Measurements from ENCODE around the gene AKAP8L. TPM values are rescaled to one million over a fixed set of nuclear protein-coding genes. Genes with fewer than 3 reads are reported as not detected.
A peak's percentile ranks its signal among the peaks of the same experiment; 100 is the strongest.

AKAP8L gene
- total and polyA plus RNA-seq, 11 donors: 43.3 to 72.2 (median 60.1) TPM

- peaks cover 0 to under 1% (median 0%) of the 10 kb centered on the region in 9 donors for H3K27me3 ChIP-seq
- no peaks in the 10 kb centered on the region for H3K9me3 ChIP-seq
- WGBS, 4 donors: 3 to 6% (median 3%) methylated on average over 16 to 43 of the region's 43 CpGs
- peaks cover 3 to 52% (median 22%) of the 10 kb centered on the region in 12 donors for H3K4me1 ChIP-seq
- peak overlapping the region; percentile 65 to 95 (median 74) for H3K4me3 ChIP-seq
- peak overlapping the region; percentile 67 to 94 (median 86) for H3K27ac ChIP-seq
- TF ChIP-seq, protein P1, sequence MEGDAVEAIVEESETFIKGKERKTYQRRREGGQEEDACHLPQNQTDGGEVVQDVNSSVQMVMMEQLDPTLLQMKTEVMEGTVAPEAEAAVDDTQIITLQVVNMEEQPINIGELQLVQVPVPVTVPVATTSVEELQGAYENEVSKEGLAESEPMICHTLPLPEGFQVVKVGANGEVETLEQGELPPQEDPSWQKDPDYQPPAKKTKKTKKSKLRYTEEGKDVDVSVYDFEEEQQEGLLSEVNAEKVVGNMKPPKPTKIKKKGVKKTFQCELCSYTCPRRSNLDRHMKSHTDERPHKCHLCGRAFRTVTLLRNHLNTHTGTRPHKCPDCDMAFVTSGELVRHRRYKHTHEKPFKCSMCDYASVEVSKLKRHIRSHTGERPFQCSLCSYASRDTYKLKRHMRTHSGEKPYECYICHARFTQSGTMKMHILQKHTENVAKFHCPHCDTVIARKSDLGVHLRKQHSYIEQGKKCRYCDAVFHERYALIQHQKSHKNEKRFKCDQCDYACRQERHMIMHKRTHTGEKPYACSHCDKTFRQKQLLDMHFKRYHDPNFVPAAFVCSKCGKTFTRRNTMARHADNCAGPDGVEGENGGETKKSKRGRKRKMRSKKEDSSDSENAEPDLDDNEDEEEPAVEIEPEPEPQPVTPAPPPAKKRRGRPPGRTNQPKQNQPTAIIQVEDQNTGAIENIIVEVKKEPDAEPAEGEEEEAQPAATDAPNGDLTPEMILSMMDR (IDR thresholded peaks at IDR 0.05): no peak
- DNase-seq (peak in 1 of 5 donors; percentile 68), ATAC-seq (no peak)
- intact Hi-C loops (cut with DNase I): loop anchor here in 1 of 10 donors (5.0 kb wide), 1 partner anchor 72 kb away; the partner anchor contains the start of gene AKAP8
- H3K36me3 ChIP-seq: peaks cover 0 to 8% (median 0%) of the 10 kb centered on the region in 9 donors
Measured at GRCh38 chr19:15448778-15449619, 30.2 kb upstream of the AKAP8L start.

GRCh38 chr19:15448044-15448777 lies 29.4 kb upstream of the AKAP8L start:
- DNase-seq (peak in 1 of 5 donors; percentile 59), ATAC-seq (no peak)
- intact Hi-C loops (cut with DNase I): loop anchor here in 1 of 10 donors (5.0 kb wide), 1 partner anchor 71 kb away; the partner anchor contains the start of gene AKAP8
- no peaks in the 10 kb centered on the region for H3K9me3 ChIP-seq
- peaks cover 3 to 54% (median 21%) of the 10 kb centered on the region in 12 donors for H3K4me1 ChIP-seq
- peak overlapping the region in 6 of 12 donors; percentile 82 to 92 (median 88) for H3K27ac ChIP-seq
- peaks cover 0 to 7% (median 0%) of the 10 kb centered on the region in 9 donors for H3K36me3 ChIP-seq
- TF ChIP-seq, protein P1 (IDR thresholded peaks at IDR 0.05): no peak
- no peak for TF ChIP-seq POLR2A (IDR thresholded peaks at IDR 0.05)
- no peaks in the 10 kb centered on the region for H3K27me3 ChIP-seq
- WGBS, 4 donors: 51 to 59% (median 53%) methylated on average over 13 to 17 of the region's 17 CpGs
- peak overlapping the region in 2 of 12 donors; percentile 79 to 86 for H3K4me3 ChIP-seq

DNA sequence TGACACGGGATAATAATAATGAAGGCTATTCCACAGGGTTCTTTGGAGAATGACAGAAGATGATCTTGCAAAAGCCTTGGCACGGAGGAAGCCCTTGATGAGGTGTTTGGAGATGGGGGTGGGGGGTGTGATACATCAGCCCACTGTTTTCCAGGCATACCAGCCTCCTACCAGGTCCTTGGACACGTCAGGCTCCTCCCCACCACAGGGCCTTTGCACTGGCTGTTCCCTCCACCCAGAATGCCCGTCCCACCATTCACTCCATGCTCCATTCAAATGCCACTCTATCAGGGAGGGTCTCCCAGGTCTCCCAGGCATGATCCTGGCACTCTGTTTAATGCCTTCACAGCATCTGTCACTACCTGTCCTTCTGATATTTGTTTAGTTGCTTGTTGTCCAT lies 28.3 kb upstream of the AKAP8L start:
- Histone ChIP-seq H3K27me3 (no peaks in the 10 kb centered on the region), H3K9me3 (no peaks in the 10 kb centered on the region), H3K4me3 (no peak overlapping the region), H3K27ac (peak overlapping the region in 1 of 12 donors; percentile 90), H3K36me3 (peaks cover 0 to 3% (median 0%) of the 10 kb centered on the region in 9 donors), H3K4me1 (peaks cover 0 to 53% (median 14%) of the 10 kb centered on the region in 12 donors)
- TF ChIP-seq, protein P1 (IDR thresholded peaks at IDR 0.05): no peak
- no peak for TF ChIP-seq POLR2A (IDR thresholded peaks at IDR 0.05)
- ATAC-seq: no peak
- intact Hi-C loops (cut with DNase I): loop anchor here in 1 of 10 donors (5.0 kb wide), 1 partner anchor 70 kb away; the partner anchor contains the start of gene AKAP8
- no peak for DNase-seq
- WGBS, 4 donors: 82 to 91% (median 87%) methylated on average over 4 of the region's 4 CpGs

Data from heart left ventricle (tissue), 16 donors.